Activated gamma-delta T cell (primary cell): ENCODE results near the gene CBX6.

ENCODE experiments used
- DNase-seq: peaks from one replicate; lab custom pipeline; 2025; lab: John Stamatoyannopoulos, UW

The CBX6 gene

DNA sequence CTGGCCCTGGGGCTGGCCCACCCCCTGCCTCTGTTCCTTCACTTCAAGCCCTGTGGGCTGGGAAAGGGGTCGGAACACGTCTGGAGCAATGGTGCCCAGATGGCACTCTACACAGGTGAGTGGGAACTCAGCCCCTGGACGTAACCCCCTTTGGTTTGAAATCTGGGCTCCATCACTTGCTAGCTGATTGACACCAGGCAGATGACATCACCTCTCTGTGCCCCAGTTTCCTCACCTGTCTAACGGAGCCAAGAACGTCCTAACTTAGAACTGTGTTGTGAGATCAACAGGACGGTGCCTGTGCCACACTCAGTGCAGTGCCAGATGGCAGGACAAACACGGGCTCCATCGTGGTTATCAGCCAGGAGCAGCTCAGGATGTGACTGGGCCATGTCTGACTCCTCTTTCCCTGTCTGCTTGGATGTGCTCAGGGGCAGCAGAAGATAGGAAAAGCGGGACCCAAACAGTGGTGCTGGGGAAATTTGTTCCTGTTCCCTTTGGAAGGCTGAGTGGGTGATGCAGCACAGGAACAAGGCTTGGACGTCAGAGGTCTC, 52.6 kb downstream of the CBX6 start:
- no peak for DNase-seq

DNA sequence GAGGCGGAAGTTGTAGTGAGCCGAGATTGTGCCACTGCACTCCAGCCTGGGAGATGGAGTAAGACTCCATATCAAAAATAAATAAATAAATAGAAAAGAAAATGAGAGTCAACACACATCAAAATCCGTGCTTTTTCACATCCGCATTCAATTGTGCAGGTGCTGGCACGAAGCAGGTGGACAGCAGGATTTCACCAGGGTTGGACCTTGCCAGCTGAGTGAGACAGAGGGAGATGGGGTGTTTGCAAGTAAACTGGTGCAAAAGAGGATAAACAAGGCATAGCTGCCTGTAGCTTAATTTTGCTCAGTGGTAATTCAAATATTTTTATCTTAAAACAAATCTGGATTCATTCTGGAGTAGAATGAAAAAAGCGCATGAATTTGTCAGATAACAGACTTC, 54.8 kb downstream of the CBX6 start:
- no peak for DNase-seq

DNA sequence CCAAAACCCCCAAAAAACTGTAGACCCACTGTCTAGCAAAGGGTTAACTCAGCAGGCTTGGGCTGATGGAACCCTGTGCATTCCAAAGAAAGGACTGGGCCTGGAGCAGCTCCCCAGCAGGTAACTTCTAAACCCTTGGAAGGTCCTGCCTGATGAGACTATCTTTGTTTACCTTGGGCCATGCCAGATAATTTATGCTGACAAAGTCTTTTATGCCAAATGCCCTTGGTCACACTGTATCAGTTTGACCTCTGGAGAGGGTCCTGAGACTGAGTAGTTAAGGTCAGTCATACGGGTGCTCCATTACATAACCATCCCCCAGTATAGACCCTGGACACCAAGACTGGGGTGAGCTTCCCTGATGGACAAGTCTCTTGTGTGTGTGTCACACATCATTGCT, 56.2 kb downstream of the CBX6 start:
- DNase-seq, result no peak
